GM19468 (cell line): ENCODE measurements around the gene ADAM11.
"Not testable (repeated sequence)": the region's sequence is repeated elsewhere in the genome, so short reads cannot be mapped to it uniquely, and the experiment has no call there.

Source experiments
- ATAC-seq: cut with Tn5 transposase; IDR thresholded peaks from one replicate; pipeline ENCODE4 v1.9.1; 2021; ENCODE audit warnings: mild to moderate bottlenecking, moderate library complexity, moderate number of reproducible peaks; ENCODE audit not compliant: unreplicated experiment; ENCODE audit errors: extremely low read depth

The ADAM11 gene

GRCh38 chr17:44758414-44759085 is at the start of gene ADAM11:
ADAM11 (plus strand) TSS chr17:44758988; CDS start chr17:44759200, 212 bp downstream.
- ATAC-seq = no peak

GRCh38 chr17:44719444-44719843 is 39.3 kb upstream of the ADAM11 start:
- ATAC-seq = no peak

- ATAC-seq = no peak
These were observed 36.5 kb upstream of the ADAM11 start for GRCh38 chr17:44722254-44722653.

GRCh38 chr17:44726121-44726520 is 32.7 kb upstream of the ADAM11 start:
- ATAC-seq = not testable (repeated sequence)

- ATAC-seq = no peak
These were observed 25.0 kb upstream of the ADAM11 start for GRCh38 chr17:44733753-44734152.

GRCh38 chr17:44734272-44734671 is 24.5 kb upstream of the ADAM11 start:
- ATAC-seq = no peak

- no peak for ATAC-seq
These were observed 22.1 kb upstream of the ADAM11 start for GRCh38 chr17:44736551-44737240.

GRCh38 chr17:44738214-44738906 is 20.4 kb upstream of the ADAM11 start:
- no peak for ATAC-seq

GRCh38 chr17:44741316-44741715 is 17.5 kb upstream of the ADAM11 start:
- no peak for ATAC-seq

- no peak for ATAC-seq
These were observed 13.5 kb upstream of the ADAM11 start for GRCh38 chr17:44745301-44745700.

GRCh38 chr17:44745738-44746137 is 13.1 kb upstream of the ADAM11 start:
- not testable (repeated sequence) for ATAC-seq

- no peak for ATAC-seq
These were observed 11.2 kb upstream of the ADAM11 start for GRCh38 chr17:44747566-44747965.

GRCh38 chr17:44749076-44749979 is 9.5 kb upstream of the ADAM11 start:
- no peak for ATAC-seq

GRCh38 chr17:44749980-44750318 is 8.8 kb upstream of the ADAM11 start:
- no peak for ATAC-seq

- no peak for ATAC-seq
These were observed 7.5 kb upstream of the ADAM11 start for GRCh38 chr17:44751331-44751730.

- no peak for ATAC-seq
These were observed 7.0 kb upstream of the ADAM11 start for GRCh38 chr17:44751806-44752205.

GRCh38 chr17:44752953-44753861 is 5.6 kb upstream of the ADAM11 start:
- ATAC-seq = no peak

- ATAC-seq = no peak
These were observed 4.5 kb upstream of the ADAM11 start for GRCh38 chr17:44754276-44754675.

GRCh38 chr17:44755180-44755579 is 3.6 kb upstream of the ADAM11 start:
- ATAC-seq = not testable (repeated sequence)
